Activated naive CD4-positive, alpha-beta T cell treated with anti-CD3 and anti-CD28 coated beads, Interleukin-2, amount 50 U/mL, for 24 hours (primary cell): ENCODE measurements around the gene RND2.
A peak's percentile ranks its signal among the peaks of the same experiment; 100 is the strongest.
"Not testable (repeated sequence)": the region's sequence is repeated elsewhere in the genome, so short reads cannot be mapped to it uniquely, and the experiment has no call there.

Source experiments
- H3K27ac Mint-ChIP-seq: one replicate; pipeline ENCODE4 v1.8.0; 2021; ENCODE audit warnings: mild to moderate bottlenecking, mixed read lengths
- H3K27me3 Mint-ChIP-seq: one replicate; pipeline ENCODE4 v1.8.0; 2021; ENCODE audit warnings: mixed read lengths
- H3K36me3 Mint-ChIP-seq: one replicate; pipeline ENCODE4 v1.8.0; 2021; ENCODE audit warnings: mixed read lengths
- H3K4me1 Mint-ChIP-seq: one replicate; pipeline ENCODE4 v1.8.0; 2021; ENCODE audit warnings: mixed read lengths
- H3K4me3 Mint-ChIP-seq: one replicate; pipeline ENCODE4 v1.8.0; 2021; ENCODE audit warnings: mild to moderate bottlenecking, mixed read lengths
- H3K9me3 Mint-ChIP-seq: one replicate; pipeline ENCODE4 v1.8.0; 2021; ENCODE audit warnings: mixed read lengths

Gene RND2, protein sequence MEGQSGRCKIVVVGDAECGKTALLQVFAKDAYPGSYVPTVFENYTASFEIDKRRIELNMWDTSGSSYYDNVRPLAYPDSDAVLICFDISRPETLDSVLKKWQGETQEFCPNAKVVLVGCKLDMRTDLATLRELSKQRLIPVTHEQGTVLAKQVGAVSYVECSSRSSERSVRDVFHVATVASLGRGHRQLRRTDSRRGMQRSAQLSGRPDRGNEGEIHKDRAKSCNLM

DNA sequence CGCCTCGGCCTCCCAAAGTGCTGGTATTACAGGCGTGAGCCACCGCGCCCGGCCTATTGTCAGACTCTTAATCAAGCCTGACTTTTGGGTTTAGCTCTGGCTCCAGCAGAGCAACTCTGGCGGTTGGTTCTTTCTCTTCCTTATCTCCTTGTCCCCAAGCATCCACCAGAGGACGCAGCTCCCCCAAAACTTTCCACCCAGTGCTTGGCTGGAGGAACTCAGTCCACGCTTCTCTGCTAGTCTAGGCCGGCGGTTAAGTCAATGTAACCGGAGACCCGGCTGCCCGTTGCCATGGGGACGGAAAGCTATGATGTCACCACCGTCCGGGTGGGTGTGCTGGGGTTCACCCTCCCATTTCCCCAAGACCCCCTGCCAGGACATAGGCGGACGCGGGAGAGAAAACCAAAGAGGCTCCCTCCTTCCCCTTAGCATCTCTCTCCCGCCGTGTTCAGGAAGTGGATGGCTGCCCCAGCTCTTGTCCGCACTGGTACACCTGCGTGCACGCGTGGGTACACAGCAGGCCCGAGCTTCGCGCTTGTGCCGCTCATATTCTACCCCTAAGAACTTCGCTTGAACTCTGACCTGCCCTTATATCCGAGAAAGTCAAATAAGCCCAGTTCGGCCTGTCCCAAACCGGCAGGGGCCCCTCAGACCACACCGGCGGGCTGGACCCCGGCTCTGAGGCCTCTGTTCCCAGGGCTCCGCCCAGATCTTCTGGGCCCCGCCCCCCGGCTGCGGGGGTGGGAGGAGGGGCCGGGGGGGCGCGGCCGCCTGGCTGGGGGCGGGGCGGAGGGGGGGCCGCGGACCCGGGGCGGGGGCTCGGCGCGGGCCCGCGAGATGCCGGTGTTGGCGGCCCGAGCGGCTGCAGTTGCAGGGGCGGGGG, at the start of gene RND2:
Gene RND2 (plus strand): TSS at position 825 of the 883 bp plus-strand sequence. CDS start 117 bp downstream, outside the sequence.
- H3K27me3 Mint-ChIP-seq = no peaks in the 10 kb centered on the region
- H3K9me3 Mint-ChIP-seq = no peaks in the 10 kb centered on the region
- H3K36me3 Mint-ChIP-seq = no peaks in the 10 kb centered on the region
- peak within 1 kb of the TSS; percentile 95 for H3K4me3 Mint-ChIP-seq
- H3K27ac Mint-ChIP-seq = peak within 1 kb of the TSS; percentile 88
- H3K4me1 Mint-ChIP-seq = peaks cover 25% of the 10 kb centered on the region

DNA sequence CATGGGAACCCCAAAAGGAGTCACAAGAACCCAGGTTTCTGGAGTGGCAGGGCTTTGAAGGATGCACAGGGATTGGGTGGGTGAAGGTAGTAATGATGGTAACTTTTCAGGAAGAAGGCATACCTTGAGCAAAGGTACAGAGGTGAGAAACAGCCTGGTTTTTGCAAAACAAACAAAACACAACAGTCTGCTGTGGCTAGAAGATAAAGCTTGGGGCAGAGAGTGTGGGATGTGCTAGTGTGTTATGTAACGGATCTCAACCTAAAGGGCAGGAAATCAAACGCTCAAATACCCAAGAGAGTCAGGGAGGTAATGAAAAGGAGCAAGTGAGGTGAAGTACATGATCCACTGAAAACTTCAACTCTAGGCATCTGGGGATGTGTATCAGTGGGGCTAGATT, 49.8 kb upstream of the RND2 start:
- no peak overlapping the region for H3K4me3 Mint-ChIP-seq
- H3K4me1 Mint-ChIP-seq = peaks cover 11% of the 10 kb centered on the region
- H3K9me3 Mint-ChIP-seq = no peaks in the 10 kb centered on the region
- no peaks in the 10 kb centered on the region for H3K27me3 Mint-ChIP-seq
- H3K36me3 Mint-ChIP-seq = no peaks in the 10 kb centered on the region
- H3K27ac Mint-ChIP-seq = no peak overlapping the region

DNA sequence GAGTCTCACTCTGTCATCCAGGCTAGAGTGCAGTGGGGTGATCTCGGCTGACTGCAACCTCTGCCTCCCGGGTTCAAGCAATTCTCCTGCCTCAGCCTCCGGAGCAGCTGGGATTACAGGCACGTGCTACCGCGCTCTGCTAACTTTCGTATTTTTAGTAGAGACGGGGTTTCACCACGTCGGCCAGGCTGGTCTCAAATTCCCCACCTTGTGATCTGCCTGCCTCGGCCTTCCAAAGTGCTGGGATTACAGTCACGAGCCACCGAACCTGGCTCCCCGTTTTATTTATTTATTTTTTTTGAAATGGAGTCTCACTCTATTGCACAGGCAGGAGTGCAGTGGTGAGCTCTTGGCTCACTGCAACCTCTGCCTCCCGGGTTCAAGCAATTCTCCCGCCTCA, 49.3 kb upstream of the RND2 start:
- not testable (repeated sequence) for H3K27me3 Mint-ChIP-seq, H3K36me3 Mint-ChIP-seq, H3K4me3 Mint-ChIP-seq, H3K27ac Mint-ChIP-seq, H3K9me3 Mint-ChIP-seq
- H3K4me1 Mint-ChIP-seq = peaks cover 14% of the 10 kb centered on the region

DNA sequence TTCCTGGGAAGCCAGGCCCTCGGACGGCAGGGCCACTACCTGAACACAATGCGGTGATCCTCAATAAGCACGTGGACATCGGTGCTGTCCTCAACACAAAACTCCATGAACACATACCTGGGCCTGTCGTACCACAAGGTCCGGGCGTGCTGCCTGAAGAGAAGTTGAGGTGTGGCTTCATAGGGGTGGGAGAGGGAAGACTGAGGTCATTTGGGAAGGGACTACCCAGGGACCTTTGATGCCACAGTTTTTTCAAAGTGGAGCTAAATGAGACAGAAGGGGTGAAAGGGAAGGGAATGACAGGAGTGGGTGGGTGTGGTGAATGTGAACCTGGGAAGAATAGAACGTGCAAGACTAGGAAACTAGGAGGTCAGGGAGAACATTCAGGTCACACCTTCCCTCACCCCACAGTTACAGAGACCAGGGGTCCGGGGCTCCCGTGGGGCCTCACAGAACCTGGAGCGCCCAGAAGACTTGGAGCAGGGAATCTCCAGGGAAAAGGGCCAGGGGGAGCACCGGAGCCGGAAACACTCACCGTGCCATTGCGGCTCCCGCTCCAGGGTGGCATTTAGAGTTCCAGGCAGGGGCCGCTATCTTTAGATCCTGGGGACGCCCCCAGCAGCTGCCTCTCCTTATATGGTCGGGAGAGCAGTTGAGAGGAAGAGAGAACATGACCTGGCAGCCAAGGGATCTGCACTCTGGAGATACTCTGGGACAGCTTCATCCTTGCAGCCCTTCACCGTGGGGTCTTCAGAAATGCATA, 45.3 kb upstream of the RND2 start, which contains the start of gene PTGES3L:
Gene PTGES3L (minus strand): TSS at position 570 of the 763 bp plus-strand sequence. CDS start 27 bp downstream, at position 543.
- Mint-ChIP-seq H3K9me3 (no peaks in the 10 kb centered on the region), H3K4me1 (peaks cover 34% of the 10 kb centered on the region), H3K4me3 (peak within 1 kb of the TSS; percentile 99), H3K27me3 (no peaks in the 10 kb centered on the region), H3K36me3 (peaks cover 6% of the 10 kb centered on the region), H3K27ac (peak within 1 kb of the TSS; percentile 99)

DNA sequence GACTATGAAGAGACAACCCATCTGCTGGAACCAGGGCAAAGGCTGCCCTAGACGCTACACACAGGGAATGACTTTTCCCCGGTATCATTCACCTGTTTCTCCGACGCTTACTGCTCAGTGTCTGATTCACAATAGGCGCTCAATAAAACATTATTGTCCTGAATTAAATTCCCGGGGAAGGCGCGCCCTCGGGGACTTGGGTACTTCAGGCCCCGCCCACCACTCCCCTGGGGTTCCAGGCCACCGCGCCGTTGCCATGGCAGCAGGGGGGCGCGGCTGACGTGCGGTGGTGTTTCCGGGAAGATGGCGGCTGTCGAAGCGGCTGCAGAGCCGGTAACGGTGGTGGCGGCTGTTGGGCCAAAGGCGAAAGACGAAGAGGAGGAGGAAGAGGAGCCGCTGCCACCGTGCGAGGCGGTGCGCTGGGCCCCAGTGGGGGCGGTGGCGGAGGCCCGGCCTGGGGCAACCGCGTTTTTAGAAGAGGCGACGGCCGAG, 44.7 kb upstream of the RND2 start, which contains the start of gene RUNDC1:
Gene RUNDC1 (plus strand): TSS at position 292 of the 492 bp plus-strand sequence. CDS start 12 bp downstream, at position 304.
- peaks cover 38% of the 10 kb centered on the region for H3K4me1 Mint-ChIP-seq
- H3K27me3 Mint-ChIP-seq = no peaks in the 10 kb centered on the region
- H3K36me3 Mint-ChIP-seq = peaks cover 8% of the 10 kb centered on the region
- peak within 1 kb of the TSS; percentile 99 for H3K27ac Mint-ChIP-seq
- H3K4me3 Mint-ChIP-seq = peak within 1 kb of the TSS; percentile 99
- H3K9me3 Mint-ChIP-seq = no peaks in the 10 kb centered on the region

DNA sequence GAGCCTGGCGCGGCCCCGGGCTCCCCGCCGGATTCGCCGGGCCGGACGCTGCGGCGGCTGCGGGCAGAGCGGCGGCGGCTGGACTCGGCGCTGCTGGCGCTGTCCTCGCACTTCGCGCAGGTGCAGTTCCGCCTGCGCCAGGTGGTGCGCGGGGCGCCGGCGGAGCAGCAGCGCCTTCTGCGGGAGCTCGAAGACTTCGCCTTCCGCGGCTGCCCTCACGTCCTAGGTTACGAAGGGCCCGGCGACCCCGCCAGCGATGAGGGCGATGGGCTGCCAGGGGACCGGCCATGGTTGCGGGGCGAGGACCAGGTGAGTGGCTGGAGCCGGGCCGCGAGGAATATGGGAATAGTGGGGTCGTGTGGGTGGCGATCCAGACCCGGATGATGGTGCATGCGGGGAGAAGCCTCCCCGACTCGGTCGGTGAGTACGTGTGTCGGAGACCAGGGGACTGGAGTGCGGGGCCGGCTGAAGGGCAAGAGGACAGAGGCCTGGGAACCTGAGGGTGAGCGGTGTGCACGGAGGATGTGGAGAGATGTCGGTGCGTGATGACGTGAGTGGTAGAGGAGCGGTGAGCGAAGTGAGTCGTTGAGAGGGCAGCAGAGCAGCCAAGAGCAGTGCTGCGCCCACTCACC, 44.1 kb upstream of the RND2 start:
- Mint-ChIP-seq H3K27me3 (no peaks in the 10 kb centered on the region), H3K36me3 (peaks cover 8% of the 10 kb centered on the region), H3K4me1 (peaks cover 43% of the 10 kb centered on the region), H3K4me3 (peak overlapping the region; percentile 96), H3K9me3 (no peaks in the 10 kb centered on the region), H3K27ac (peak overlapping the region; percentile 90)

DNA sequence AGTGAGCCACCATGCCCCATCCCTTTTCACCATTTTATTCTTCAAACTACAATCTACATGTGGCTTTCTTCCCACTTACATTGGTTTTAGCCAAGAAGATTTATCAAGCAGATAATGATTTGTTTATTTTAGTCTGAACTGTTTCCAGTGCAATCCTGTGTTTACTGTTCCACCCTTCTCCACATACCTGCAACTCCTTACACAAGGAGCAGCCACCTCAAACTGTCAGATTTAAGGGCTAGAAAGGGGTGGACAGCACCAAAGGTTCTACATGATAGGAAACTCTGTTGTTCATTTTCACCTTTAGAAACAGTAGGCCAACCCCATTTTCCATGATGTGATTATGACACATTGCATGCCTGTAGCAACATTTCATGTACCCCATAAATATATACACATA, 42.8 kb upstream of the RND2 start:
- peaks cover 44% of the 10 kb centered on the region for H3K4me1 Mint-ChIP-seq
- H3K27me3 Mint-ChIP-seq = no peaks in the 10 kb centered on the region
- H3K27ac Mint-ChIP-seq = peak overlapping the region; percentile 68
- peak overlapping the region; percentile 96 for H3K4me3 Mint-ChIP-seq
- H3K9me3 Mint-ChIP-seq = no peaks in the 10 kb centered on the region
- H3K36me3 Mint-ChIP-seq = peaks cover 8% of the 10 kb centered on the region

DNA sequence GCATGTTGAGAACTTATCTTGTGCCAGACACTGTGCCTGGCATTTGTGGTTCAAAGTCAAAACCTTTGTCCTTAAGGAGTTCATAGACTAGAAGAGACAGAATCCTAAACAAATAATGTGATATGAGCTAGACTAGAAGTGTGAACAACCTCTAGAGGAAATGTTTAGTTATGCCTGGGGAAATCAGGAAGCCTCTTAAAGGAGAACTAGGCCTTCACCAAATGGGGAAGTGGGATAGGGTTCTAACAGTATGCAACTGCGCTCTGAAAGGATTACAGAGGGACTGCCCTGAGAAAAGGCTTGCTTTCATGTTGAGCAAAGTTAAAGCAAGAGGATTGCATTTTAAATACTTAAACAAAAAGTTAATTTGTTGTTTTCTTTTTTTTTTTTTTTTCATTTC, 39.8 kb upstream of the RND2 start:
- Mint-ChIP-seq H3K4me3 (no peak overlapping the region), H3K27ac (no peak overlapping the region), H3K4me1 (peaks cover 34% of the 10 kb centered on the region), H3K27me3 (no peaks in the 10 kb centered on the region), H3K36me3 (peaks cover 17% of the 10 kb centered on the region), H3K9me3 (no peaks in the 10 kb centered on the region)

DNA sequence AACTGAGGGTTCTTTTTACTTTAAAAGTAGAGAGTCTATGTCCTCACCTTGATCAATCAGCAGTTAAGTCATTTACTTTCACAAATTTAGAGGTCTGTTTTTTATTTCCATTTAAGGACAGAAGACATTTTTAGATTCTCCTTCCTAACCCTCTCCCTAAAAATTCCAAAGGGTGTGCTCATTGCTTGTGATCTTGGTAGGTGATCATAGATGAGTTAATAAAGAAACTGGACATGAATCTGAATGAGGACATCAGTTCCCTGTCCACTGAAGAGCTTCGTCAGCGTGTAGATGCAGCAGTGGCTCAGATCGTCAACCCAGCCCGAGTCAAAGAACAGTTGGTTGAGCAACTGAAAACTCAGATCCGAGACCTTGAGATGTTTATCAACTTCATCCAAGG, 35.9 kb upstream of the RND2 start:
- Mint-ChIP-seq H3K4me3 (no peak overlapping the region), H3K36me3 (peaks cover 19% of the 10 kb centered on the region), H3K4me1 (peaks cover 13% of the 10 kb centered on the region), H3K9me3 (no peaks in the 10 kb centered on the region), H3K27ac (no peak overlapping the region), H3K27me3 (no peaks in the 10 kb centered on the region)

DNA sequence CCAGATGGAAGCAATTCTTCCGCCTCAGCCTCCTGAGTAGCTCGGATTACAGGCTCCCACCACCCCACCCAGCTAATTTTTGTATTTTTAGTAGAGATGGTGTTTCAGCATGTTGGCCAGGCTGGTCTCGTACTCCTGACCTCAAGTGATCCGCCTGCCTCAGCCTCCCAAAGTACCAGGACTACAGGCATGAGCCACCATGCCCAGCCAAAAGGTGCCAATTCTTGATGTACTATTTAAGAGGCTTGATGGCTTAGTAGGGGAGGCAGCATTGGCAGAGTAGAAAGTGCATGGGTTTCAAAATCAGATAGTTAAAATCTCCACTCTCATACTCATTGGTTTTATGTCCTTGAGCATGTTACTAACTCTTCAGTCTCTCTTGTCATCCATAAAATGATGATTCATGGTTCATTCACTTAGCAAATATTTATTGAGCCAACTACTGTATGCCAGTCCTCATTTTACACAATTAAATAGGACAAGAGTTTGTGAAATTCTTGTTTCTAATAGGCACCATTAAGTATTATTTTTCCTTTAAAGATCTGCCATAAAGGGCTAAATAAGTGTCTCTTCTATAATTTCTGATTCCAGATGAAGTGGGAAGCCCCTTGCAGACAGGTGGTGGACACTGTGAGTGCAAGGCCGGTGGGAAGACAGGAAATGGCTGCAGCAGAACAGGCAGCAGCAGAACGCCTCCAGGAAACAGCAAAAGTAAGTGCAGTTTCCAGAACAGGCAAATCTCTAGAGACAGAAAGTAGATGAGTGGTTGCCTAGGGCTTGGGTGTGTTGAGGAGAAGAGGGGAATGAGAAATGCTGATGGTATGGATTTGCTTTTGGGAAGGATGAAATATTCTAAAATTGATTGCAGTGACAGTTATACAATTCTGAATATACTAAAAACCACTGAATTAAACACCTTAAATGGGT, 35.0 kb upstream of the RND2 start:
- Mint-ChIP-seq H3K36me3 (peaks cover 19% of the 10 kb centered on the region), H3K9me3 (no peaks in the 10 kb centered on the region), H3K4me3 (no peak overlapping the region), H3K4me1 (peaks cover 10% of the 10 kb centered on the region), H3K27me3 (no peaks in the 10 kb centered on the region), H3K27ac (peak overlapping the region; percentile 23)

DNA sequence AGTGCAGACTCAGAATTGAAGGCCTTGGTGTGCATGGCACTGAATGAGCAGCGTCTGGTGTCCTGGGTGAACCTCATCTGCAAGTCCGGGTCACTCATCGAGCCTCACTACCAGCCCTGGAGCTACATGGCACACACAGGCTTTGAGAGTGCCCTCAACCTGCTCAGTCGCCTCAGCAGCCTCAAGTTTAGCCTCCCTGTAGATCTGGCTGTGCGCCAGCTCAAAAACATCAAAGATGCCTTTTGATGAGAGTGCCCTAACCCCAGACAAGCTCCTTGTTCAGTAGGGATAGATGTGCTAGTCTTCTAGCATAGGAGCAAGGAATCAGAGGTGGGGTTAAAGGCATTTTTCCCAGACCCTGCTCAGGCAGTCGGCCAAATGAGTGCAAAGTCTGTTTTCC, 33.6 kb upstream of the RND2 start:
- H3K4me1 Mint-ChIP-seq = no peaks in the 10 kb centered on the region
- no peaks in the 10 kb centered on the region for H3K9me3 Mint-ChIP-seq
- no peak overlapping the region for H3K27ac Mint-ChIP-seq
- H3K36me3 Mint-ChIP-seq = peaks cover 17% of the 10 kb centered on the region
- no peaks in the 10 kb centered on the region for H3K27me3 Mint-ChIP-seq
- no peak overlapping the region for H3K4me3 Mint-ChIP-seq

DNA sequence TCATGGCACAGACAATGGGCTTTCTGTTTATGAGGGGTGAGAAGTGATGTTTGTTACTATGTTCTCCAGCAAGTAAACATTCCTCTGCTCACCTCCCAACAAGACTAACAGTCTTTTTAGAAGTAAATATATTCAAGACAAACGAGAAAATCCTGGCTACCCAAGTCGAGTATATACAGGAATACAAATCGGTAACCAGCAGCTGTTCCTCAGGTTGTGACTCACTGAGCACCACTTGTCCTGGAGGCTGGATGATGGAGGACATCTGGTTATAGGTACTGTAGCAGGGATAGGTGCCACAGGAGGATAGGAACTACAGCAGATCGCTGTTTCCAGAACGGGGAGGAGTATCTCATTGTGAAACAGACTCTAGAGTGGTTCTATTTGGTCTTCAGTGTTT, 32.2 kb upstream of the RND2 start:
- Mint-ChIP-seq H3K27ac (no peak overlapping the region), H3K9me3 (no peaks in the 10 kb centered on the region), H3K4me3 (no peak overlapping the region), H3K27me3 (no peaks in the 10 kb centered on the region), H3K36me3 (peaks cover 17% of the 10 kb centered on the region), H3K4me1 (peaks cover 7% of the 10 kb centered on the region)

DNA sequence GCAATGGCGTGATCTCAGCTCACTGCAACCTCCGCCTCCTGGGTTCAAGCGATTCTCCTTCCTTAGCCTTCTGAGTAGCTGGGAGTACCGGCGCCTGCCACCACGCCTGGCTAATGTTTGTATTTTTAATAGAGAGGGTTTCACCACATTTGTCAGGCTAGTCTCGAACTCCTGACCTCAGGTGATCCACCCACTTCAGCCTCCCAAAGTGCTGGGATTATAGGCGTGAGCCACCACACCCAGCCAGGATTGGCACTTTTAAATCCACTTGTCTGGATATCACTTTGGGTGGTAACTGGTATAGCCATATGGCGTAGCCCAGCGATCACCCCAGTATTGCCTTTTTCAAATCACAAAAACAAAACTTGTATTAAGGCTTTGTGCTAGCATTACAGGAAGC, 31.1 kb upstream of the RND2 start:
- H3K36me3 Mint-ChIP-seq = peaks cover 15% of the 10 kb centered on the region
- not testable (repeated sequence) for H3K27me3 Mint-ChIP-seq, H3K4me3 Mint-ChIP-seq, H3K9me3 Mint-ChIP-seq, H3K27ac Mint-ChIP-seq
- peaks cover 10% of the 10 kb centered on the region for H3K4me1 Mint-ChIP-seq

DNA sequence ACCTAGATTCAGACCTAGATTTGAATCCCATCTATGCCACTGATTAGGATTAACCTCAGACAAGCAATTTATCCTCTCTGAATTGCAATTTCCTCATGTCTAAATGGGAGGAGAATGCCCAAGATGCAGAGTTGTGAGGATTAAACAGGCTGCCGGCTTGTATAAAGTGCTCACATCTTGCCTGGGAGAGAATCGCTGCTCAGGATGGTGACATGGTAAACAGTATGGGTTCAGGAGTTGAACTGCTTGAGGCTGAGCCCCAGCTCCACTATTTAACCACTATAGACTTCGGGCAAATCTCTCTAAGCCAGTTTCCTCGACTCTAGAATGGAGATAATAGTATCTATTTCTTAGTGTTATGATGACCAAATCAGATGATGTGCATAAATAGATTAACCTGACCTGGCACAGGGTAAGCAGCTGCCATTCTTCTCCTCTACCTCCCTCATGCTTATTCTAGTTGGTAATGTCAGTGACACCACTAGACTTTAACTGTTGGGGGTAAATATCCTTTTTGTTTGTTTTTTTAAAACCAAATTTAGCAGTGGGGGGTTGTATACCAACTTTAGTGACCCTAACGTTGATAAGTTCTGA, 27.5 kb upstream of the RND2 start:
- Mint-ChIP-seq H3K27ac (peak overlapping the region; percentile 99), H3K36me3 (peaks cover 16% of the 10 kb centered on the region), H3K4me3 (peak overlapping the region; percentile 98), H3K9me3 (no peaks in the 10 kb centered on the region), H3K4me1 (peaks cover 24% of the 10 kb centered on the region), H3K27me3 (no peaks in the 10 kb centered on the region)
